ENCODE results near the gene SLC4A9.
A peak's percentile ranks its signal among the peaks of the same experiment; 100 is the strongest.

The SLC4A9 gene

DNA sequence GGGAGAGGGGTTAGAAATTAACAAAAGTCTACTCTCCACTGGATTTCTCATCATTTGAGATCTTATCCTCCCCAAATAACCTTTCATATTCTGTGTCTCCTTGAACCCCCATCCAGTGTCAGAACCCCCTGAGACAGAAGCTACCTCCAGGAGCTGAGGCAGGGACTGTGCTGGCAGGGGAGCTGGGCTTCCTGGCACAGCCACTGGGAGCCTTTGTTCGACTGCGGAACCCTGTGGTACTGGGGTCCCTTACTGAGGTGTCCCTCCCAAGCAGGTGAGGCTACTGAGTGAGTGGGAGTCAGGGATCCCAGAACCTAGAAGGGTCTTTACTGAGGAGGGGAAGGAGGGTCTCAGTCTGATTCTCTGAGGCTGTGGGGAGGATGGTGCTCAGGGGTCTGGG, 1.9 kb downstream of the SLC4A9 start:
- H2AK5ac ChIP-seq (ENCODE audit: low read length, severe bottlenecking), result no peak overlapping the region
- 75% methylated on average over 2 of the region's 2 CpGs for WGBS
- H3K79me1 ChIP-seq (replicated peaks; ENCODE audit: low read length, poor library complexity, severe bottlenecking), result no peaks in the 10 kb centered on the region
- H2BK12ac ChIP-seq (ENCODE audit: low read length in 2 of 2), result no peak overlapping the region
- H3K4me3 ChIP-seq (ENCODE audit: insufficient read depth in 1 of 2, low read depth in 1 of 2, low read length in 2 of 2), result no peak overlapping the region
- H3K9me3 ChIP-seq (ENCODE audit: control insufficient read depth, low read length), result no peaks in the 10 kb centered on the region
- no peak overlapping the region for H2AFZ ChIP-seq (ENCODE audit: low read depth, low read length)
- no peak overlapping the region for H3K27ac ChIP-seq (ENCODE audit: low read length, poor library complexity, severe bottlenecking)
- no peak overlapping the region for H2BK120ac ChIP-seq (ENCODE audit: low read depth, low read length)
- no peak overlapping the region for H3K18ac ChIP-seq (ENCODE audit: low read depth in 1 of 2, low read length in 2 of 2)
- no peak overlapping the region for H4K91ac ChIP-seq (ENCODE audit: low read length)
- no peak overlapping the region for H2BK15ac ChIP-seq (ENCODE audit: low read depth, poor library complexity, severe bottlenecking)
- no peak overlapping the region for H2BK5ac ChIP-seq (ENCODE audit: low read depth, low read length, poor library complexity, severe bottlenecking)
- H3K4me2 ChIP-seq (ENCODE audit: low read length, poor library complexity, severe bottlenecking), result no peak overlapping the region
- no peak overlapping the region for H4K8ac ChIP-seq (ENCODE audit: low read length)
- no peak for DNase-seq
- peaks cover 0 to 5% of the 10 kb centered on the region in 2 experiments for H3K27me3 ChIP-seq (ENCODE audit: control insufficient read depth in 1 of 2, insufficient read depth in 1 of 2, low read length in 2 of 2)
- H3K4me1 ChIP-seq (ENCODE audit: control insufficient read depth, insufficient read depth, low read depth, low read length), result peaks cover 12% of the 10 kb centered on the region
- H3K23ac ChIP-seq (ENCODE audit: low read length in 2 of 2), result no peak overlapping the region
- H3K9ac ChIP-seq (ENCODE audit: low read length), result no peak overlapping the region
- no peaks in the 10 kb centered on the region for H3K36me3 ChIP-seq (ENCODE audit: control insufficient read depth in 1 of 2, insufficient read depth in 2 of 2, low read depth in 1 of 2, low read length in 2 of 2)
- H3K4ac ChIP-seq (ENCODE audit: low read depth in 1 of 2, low read length in 2 of 2), result no peak overlapping the region
- no peak overlapping the region for H3K14ac ChIP-seq (ENCODE audit: low read length in 2 of 2)

DNA sequence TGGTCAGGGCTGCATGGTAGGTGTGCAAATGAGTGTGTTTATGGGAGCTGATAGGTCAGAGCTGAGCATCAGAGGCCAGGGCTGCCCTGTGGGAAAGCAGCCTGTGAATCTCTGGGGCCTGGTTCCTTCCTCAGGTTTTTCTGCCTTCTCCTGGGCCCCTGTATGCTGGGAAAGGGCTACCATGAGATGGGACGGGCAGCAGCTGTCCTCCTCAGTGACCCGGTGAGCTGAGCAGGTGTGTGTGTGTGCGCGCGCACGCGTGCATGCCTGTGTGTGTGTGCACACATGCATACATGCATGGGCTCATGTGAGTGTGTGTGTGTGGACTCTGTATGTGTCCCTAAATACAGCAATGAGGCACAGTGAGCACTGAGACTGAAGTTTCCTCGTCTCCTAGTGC, 2.3 kb downstream of the SLC4A9 start:
- H3K27me3 ChIP-seq (ENCODE audit: control insufficient read depth in 1 of 2, insufficient read depth in 1 of 2, low read length in 2 of 2), result peaks cover 0 to 5% of the 10 kb centered on the region in 2 experiments

GRCh38 chr5:140362875-140363630, 3.1 kb downstream of the SLC4A9 start:
- peak overlapping the region in 1 of 2 experiments; percentile 22 for H3K18ac ChIP-seq (ENCODE audit: low read depth in 1 of 2, low read length in 2 of 2)
- H3K4me3 ChIP-seq (ENCODE audit: insufficient read depth in 1 of 2, low read depth in 1 of 2, low read length in 2 of 2), result peak overlapping the region; percentile 53 to 73
- no peak overlapping the region for H3K4ac ChIP-seq (ENCODE audit: low read depth in 1 of 2, low read length in 2 of 2)
- H3K9ac ChIP-seq (ENCODE audit: low read length), result peak overlapping the region; percentile 60
- no peak overlapping the region for H2BK5ac ChIP-seq (ENCODE audit: low read depth, low read length, poor library complexity, severe bottlenecking)
- no peak overlapping the region for H2AK5ac ChIP-seq (ENCODE audit: low read length, severe bottlenecking)
- H2BK120ac ChIP-seq (ENCODE audit: low read depth, low read length), result no peak overlapping the region
- no peak overlapping the region for H4K91ac ChIP-seq (ENCODE audit: low read length)
- H4K8ac ChIP-seq (ENCODE audit: low read length), result peak overlapping the region; percentile 91
- peak overlapping the region; percentile 94 for H2AFZ ChIP-seq (ENCODE audit: low read depth, low read length)
- H3K36me3 ChIP-seq (ENCODE audit: control insufficient read depth in 1 of 2, insufficient read depth in 2 of 2, low read depth in 1 of 2, low read length in 2 of 2), result no peaks in the 10 kb centered on the region
- H2BK15ac ChIP-seq (ENCODE audit: low read depth, poor library complexity, severe bottlenecking), result peak overlapping the region; percentile 82
- peaks cover 0 to 5% of the 10 kb centered on the region in 2 experiments for H3K27me3 ChIP-seq (ENCODE audit: control insufficient read depth in 1 of 2, insufficient read depth in 1 of 2, low read length in 2 of 2)
- H3K4me2 ChIP-seq (ENCODE audit: low read length, poor library complexity, severe bottlenecking), result peak overlapping the region; percentile 85
- DNase-seq, result peak; percentile 66
- H2BK12ac ChIP-seq (ENCODE audit: low read length in 2 of 2), result no peak overlapping the region
- H3K9me3 ChIP-seq (ENCODE audit: control insufficient read depth, low read length), result no peaks in the 10 kb centered on the region
- no peaks in the 10 kb centered on the region for H3K79me1 ChIP-seq (replicated peaks; ENCODE audit: low read length, poor library complexity, severe bottlenecking)
- peaks cover 8% of the 10 kb centered on the region for H3K4me1 ChIP-seq (ENCODE audit: control insufficient read depth, insufficient read depth, low read depth, low read length)
- WGBS, result 11% methylated on average over 27 of the region's 29 CpGs
- no peak overlapping the region for H3K14ac ChIP-seq (ENCODE audit: low read length in 2 of 2)
- H3K23ac ChIP-seq (ENCODE audit: low read length in 2 of 2), result no peak overlapping the region
- no peak overlapping the region for H3K27ac ChIP-seq (ENCODE audit: low read length, poor library complexity, severe bottlenecking)

More for the DNA sequence above, 2.3 kb downstream of the SLC4A9 start:
- no peak overlapping the region for H2BK5ac ChIP-seq (ENCODE audit: low read depth, low read length, poor library complexity, severe bottlenecking)
- peak overlapping the region in 1 of 2 experiments; percentile 44 for H3K14ac ChIP-seq (ENCODE audit: low read length in 2 of 2)
- H4K8ac ChIP-seq (ENCODE audit: low read length), result no peak overlapping the region
- H3K18ac ChIP-seq (ENCODE audit: low read depth in 1 of 2, low read length in 2 of 2), result no peak overlapping the region
- no peak overlapping the region for H3K4me3 ChIP-seq (ENCODE audit: insufficient read depth in 1 of 2, low read depth in 1 of 2, low read length in 2 of 2)
- H2BK120ac ChIP-seq (ENCODE audit: low read depth, low read length), result no peak overlapping the region
- H2BK12ac ChIP-seq (ENCODE audit: low read length in 2 of 2), result no peak overlapping the region
- H3K4me1 ChIP-seq (ENCODE audit: control insufficient read depth, insufficient read depth, low read depth, low read length), result peaks cover 11% of the 10 kb centered on the region
- no peak overlapping the region for H2BK15ac ChIP-seq (ENCODE audit: low read depth, poor library complexity, severe bottlenecking)
- DNase-seq, result no peak
- H3K4ac ChIP-seq (ENCODE audit: low read depth in 1 of 2, low read length in 2 of 2), result no peak overlapping the region
- H3K4me2 ChIP-seq (ENCODE audit: low read length, poor library complexity, severe bottlenecking), result no peak overlapping the region
- H3K27ac ChIP-seq (ENCODE audit: low read length, poor library complexity, severe bottlenecking), result no peak overlapping the region
- no peak overlapping the region for H2AFZ ChIP-seq (ENCODE audit: low read depth, low read length)
- no peak overlapping the region for H3K9ac ChIP-seq (ENCODE audit: low read length)
- no peaks in the 10 kb centered on the region for H3K9me3 ChIP-seq (ENCODE audit: control insufficient read depth, low read length)
- 87% methylated on average over 8 of the region's 8 CpGs for WGBS
- no peaks in the 10 kb centered on the region for H3K79me1 ChIP-seq (replicated peaks; ENCODE audit: low read length, poor library complexity, severe bottlenecking)
- no peak overlapping the region for H3K23ac ChIP-seq (ENCODE audit: low read length in 2 of 2)
- no peak overlapping the region for H2AK5ac ChIP-seq (ENCODE audit: low read length, severe bottlenecking)
- H4K91ac ChIP-seq (ENCODE audit: low read length), result no peak overlapping the region
- H3K36me3 ChIP-seq (ENCODE audit: control insufficient read depth in 1 of 2, insufficient read depth in 2 of 2, low read depth in 1 of 2, low read length in 2 of 2), result no peaks in the 10 kb centered on the region

- H2BK120ac ChIP-seq (ENCODE audit: low read depth, low read length), result no peak overlapping the region
- H3K4me3 ChIP-seq (ENCODE audit: insufficient read depth in 1 of 2, low read depth in 1 of 2, low read length in 2 of 2), result peak overlapping the region; percentile 53 to 73
- H3K23ac ChIP-seq (ENCODE audit: low read length in 2 of 2), result no peak overlapping the region
- DNase-seq, result no peak
- H2BK12ac ChIP-seq (ENCODE audit: low read length in 2 of 2), result no peak overlapping the region
- WGBS, result 60% methylated on average over 19 of the region's 20 CpGs
- H3K9ac ChIP-seq (ENCODE audit: low read length), result peak overlapping the region; percentile 60
- H3K4me1 ChIP-seq (ENCODE audit: control insufficient read depth, insufficient read depth, low read depth, low read length), result peaks cover 8% of the 10 kb centered on the region
- H3K4ac ChIP-seq (ENCODE audit: low read depth in 1 of 2, low read length in 2 of 2), result no peak overlapping the region
- no peak overlapping the region for H2BK15ac ChIP-seq (ENCODE audit: low read depth, poor library complexity, severe bottlenecking)
- H2AFZ ChIP-seq (ENCODE audit: low read depth, low read length), result no peak overlapping the region
- no peak overlapping the region for H3K4me2 ChIP-seq (ENCODE audit: low read length, poor library complexity, severe bottlenecking)
- H3K27me3 ChIP-seq (ENCODE audit: control insufficient read depth in 1 of 2, insufficient read depth in 1 of 2, low read length in 2 of 2), result peaks cover 0 to 5% of the 10 kb centered on the region in 2 experiments
- no peak overlapping the region for H4K91ac ChIP-seq (ENCODE audit: low read length)
- no peak overlapping the region for H3K14ac ChIP-seq (ENCODE audit: low read length in 2 of 2)
- H3K79me1 ChIP-seq (replicated peaks; ENCODE audit: low read length, poor library complexity, severe bottlenecking), result no peaks in the 10 kb centered on the region
- no peak overlapping the region for H2AK5ac ChIP-seq (ENCODE audit: low read length, severe bottlenecking)
- no peak overlapping the region for H3K27ac ChIP-seq (ENCODE audit: low read length, poor library complexity, severe bottlenecking)
- H4K8ac ChIP-seq (ENCODE audit: low read length), result no peak overlapping the region
- no peaks in the 10 kb centered on the region for H3K36me3 ChIP-seq (ENCODE audit: control insufficient read depth in 1 of 2, insufficient read depth in 2 of 2, low read depth in 1 of 2, low read length in 2 of 2)
- H3K18ac ChIP-seq (ENCODE audit: low read depth in 1 of 2, low read length in 2 of 2), result no peak overlapping the region
- no peak overlapping the region for H2BK5ac ChIP-seq (ENCODE audit: low read depth, low read length, poor library complexity, severe bottlenecking)
- H3K9me3 ChIP-seq (ENCODE audit: control insufficient read depth, low read length), result no peaks in the 10 kb centered on the region
Measured at GRCh38 chr5:140363631-140364471, 3.9 kb downstream of the SLC4A9 start.

All from mesenchymal stem cell (in vitro differentiated cells and primary cell).